Activated T-helper 9 cell treated with anti-CD3 and anti-CD28 coated beads, Interleukin-2, amount 50 U/mL, for 16 hours (primary cell): ENCODE results near the gene CKAP2.
A peak's percentile ranks its signal among the peaks of the same experiment; 100 is the strongest.
"Not testable (repeated sequence)": the region's sequence is repeated elsewhere in the genome, so short reads cannot be mapped to it uniquely, and the experiment has no call there.

Experiments
- DNase-seq: peaks from one replicate; pipeline ENCODE4 v3.0.0-alpha.2; 2020; ENCODE audit warnings: low read depth

CKAP2 gene

GRCh38 chr13:52452470-52452869, 2.8 kb upstream of the CKAP2 start:
- DNase-seq: no peak

- no peak for DNase-seq
Measured at GRCh38 chr13:52454459-52454819, 839 bp upstream of the CKAP2 start.

- DNase-seq: peak; percentile 66
Measured at GRCh38 chr13:52455677-52456041, 381 bp downstream of the CKAP2 start.

- no peak for DNase-seq
Measured at GRCh38 chr13:52459668-52460067, 4.4 kb downstream of the CKAP2 start.

DNA sequence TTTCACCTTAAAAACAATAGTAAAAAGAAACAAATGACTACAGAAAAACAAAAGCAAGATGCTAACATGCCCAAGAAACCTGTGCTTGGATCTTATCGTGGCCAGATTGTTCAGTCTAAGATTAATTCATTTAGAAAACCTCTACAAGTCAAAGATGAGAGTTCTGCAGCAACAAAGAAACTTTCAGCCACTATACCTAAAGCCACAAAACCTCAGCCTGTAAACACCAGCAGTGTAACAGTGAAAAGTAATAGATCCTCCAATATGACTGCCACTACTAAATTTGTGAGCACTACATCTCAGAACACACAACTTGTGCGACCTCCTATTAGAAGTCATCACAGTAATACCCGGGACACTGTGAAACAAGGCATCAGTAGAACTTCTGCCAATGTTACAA, 6.0 kb downstream of the CKAP2 start:
- no peak for DNase-seq

DNA sequence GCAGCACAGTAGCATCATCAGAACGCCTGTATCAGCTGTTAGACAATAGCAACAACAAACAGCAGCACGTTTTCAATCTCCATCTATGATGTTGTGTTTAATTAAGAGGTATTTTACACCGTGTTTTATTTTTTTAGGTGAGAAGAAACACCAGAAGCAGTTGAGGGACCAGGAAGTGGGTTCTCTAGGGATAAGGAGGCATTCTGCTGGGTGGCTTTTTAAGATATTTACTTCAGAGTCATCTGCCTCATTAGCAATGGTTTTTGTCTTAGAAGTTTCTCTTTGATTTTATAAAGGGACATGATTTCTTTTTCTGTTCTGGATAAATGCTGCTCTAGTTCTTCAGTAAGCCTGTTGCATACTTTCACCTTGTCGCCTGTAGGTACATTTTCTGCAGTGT, 8.2 kb downstream of the CKAP2 start:
- no peak for DNase-seq

GRCh38 chr13:52468487-52468886, 13.2 kb downstream of the CKAP2 start:
- DNase-seq: not testable (repeated sequence)

DNA sequence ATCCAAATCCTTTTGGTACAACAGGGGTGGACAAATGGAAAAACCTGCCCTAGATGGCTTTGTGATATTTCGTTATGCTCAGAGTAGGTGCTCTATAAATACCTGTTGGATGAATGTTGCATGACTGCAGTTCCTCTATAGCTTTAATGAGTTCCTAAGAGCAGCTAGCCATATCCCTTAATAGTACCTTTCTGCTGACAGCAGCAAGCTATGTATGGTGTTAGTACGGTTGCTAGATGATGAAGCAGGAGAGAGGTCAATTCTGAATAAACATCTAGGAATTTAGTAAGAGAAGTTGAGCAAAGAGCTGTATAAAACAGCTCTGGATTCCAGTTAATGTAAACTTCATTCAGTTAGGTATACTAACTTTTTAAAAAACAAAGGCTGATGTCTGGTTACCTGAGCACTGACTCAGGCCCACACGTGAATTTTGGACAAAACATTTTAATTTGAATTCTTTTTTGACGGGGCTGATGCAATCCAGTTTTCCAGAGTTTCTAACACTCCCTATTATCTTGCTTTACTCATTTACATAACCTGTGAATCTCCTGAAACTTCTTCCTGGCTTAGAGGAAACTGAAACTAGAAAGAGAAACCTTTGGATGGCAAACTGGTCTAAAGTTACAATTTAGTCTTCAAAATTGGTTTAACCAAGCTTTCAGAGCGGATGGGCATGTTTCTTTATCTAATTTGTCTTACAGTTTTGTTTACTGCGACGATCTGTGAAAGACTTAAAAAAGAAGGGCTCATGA, 25.6 kb downstream of the CKAP2 start:
- DNase-seq: not testable (repeated sequence)

DNA sequence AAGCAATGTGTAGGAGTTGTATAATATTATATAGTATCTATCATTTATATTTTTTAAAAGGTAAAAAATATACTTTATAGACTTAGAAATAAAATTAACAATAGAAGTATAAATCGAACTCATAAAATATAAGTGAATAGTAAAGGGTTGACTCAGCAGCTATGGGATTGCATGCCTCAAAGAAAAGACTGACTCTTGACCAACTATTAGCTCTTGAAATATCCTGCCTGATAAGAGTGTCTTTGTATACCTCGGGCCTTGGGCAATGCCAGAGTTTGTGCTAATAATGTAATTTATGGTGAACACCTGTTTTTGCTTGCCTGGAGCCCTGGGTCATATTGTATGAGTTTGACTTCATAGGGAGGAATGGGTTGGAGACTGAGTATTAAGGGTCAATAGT, 31.8 kb downstream of the CKAP2 start:
- DNase-seq: not testable (repeated sequence)

GRCh38 chr13:52488763-52489162, 33.5 kb downstream of the CKAP2 start:
- DNase-seq: not testable (repeated sequence)

DNA sequence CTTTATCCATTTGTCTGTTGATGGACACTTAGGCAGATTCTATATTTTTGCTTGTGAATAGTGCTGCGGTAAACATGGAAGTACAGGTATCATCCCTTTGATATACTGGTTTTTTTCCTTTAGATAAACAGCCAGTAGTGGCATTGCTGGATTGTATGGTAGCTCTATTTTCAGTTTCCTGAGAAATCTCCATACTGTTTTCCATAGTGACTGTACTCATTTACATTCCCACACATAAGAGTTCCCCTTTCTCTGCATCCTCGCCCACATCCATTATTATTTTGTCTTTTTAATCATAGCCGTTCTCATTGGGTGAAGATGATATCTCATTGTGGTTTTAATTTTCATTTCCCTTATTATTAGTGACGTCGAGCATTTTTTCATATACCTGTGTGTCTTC, 35.7 kb downstream of the CKAP2 start:
- not testable (repeated sequence) for DNase-seq

DNA sequence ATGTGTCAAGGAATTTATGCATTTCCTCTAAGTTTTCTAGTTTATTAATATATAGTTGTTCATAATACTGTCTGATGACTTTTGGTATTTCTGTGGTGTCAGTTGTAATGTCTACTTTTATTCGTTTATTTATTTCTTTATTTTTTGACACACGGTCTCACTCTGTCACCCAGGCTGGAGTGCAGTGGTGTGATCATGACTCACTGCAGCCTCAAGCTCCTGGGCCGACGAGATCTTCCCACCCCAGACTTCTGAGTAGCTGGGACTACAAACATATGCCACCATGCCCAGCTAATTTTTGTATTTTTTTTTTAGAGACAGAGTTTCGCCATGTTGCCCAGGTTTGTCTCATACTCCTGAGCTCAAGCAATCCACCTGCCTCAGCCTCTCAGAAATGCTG, 39.0 kb downstream of the CKAP2 start:
- DNase-seq: not testable (repeated sequence)

- not testable (repeated sequence) for DNase-seq
Measured at GRCh38 chr13:52497979-52498378, 42.7 kb downstream of the CKAP2 start.

DNA sequence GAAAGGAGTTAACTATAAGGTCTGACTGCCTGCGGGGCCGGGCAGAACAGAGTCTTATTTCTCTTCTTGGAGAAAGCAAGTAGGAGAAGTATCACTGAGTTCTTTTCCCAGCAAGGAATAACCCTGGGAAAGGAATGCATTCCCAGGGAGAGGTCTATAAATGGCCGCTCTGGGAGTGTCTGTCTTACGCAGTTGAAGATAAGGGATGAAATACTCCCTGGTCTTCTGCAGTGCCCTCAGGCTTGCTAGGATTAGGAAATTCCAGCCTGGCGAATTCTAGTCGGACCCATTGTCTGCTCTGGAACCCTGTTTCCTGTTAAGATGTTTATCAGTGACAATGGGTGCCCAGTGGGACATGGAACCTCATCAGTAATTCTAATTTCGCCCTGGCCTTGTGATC, 47.0 kb downstream of the CKAP2 start:
- DNase-seq: not testable (repeated sequence)

DNA sequence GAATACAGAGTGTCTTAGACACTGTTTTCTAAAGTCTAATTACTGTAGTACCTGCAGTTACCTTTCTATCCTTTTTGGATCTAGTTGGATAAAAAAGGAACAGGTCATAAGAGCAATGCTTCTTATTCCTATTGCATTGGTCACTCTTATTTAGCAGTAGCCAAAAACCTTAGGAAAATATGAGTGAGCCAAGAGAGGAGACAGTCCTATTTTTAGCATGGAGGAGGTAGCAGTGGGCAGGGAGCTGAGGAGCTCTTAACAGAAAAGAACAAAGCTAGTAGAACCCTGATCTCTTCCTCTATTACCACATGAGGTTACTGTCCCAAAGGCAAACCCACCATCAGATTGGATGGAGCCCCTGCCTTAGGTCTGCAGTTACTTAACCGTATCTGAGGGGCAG, 50.6 kb downstream of the CKAP2 start:
- DNase-seq: not testable (repeated sequence)

- not testable (repeated sequence) for DNase-seq
Measured at GRCh38 chr13:52509532-52509931, 54.3 kb downstream of the CKAP2 start.

- DNase-seq: not testable (repeated sequence)
Measured at GRCh38 chr13:52510221-52510797, 55.0 kb downstream of the CKAP2 start.

- DNase-seq: not testable (repeated sequence)
Measured at GRCh38 chr13:52511598-52511997, 56.3 kb downstream of the CKAP2 start.

- not testable (repeated sequence) for DNase-seq
Measured at GRCh38 chr13:52513957-52514596, 58.8 kb downstream of the CKAP2 start.

- DNase-seq: not testable (repeated sequence)
Measured at GRCh38 chr13:52523323-52523722, 68.0 kb downstream of the CKAP2 start.
